H9 (cell line): ENCODE measurements around the gene EIF1B. TPM values are rescaled to one million over a fixed set of nuclear protein-coding genes. Genes with fewer than 3 reads are reported as not detected.

ENCODE experiments used
- DNase-seq: peaks from one replicate; pipeline ENCODE4 v3.0.0-alpha.2; 2017
- H2AFZ ChIP-seq: one replicate; pipeline ENCODE4 v1.6.1; 2013; ENCODE audit warnings: mild to moderate bottlenecking, low read length, control low read depth, moderate library complexity
- H2AK5ac ChIP-seq: 2 replicates; pipeline ENCODE4 v1.6.1; 2013; ENCODE audit warnings: low read length, control low read depth, mixed read lengths; ENCODE audit not compliant: insufficient read length
- H2BK120ac ChIP-seq: one replicate; pipeline ENCODE4 v1.6.1; 2013; ENCODE audit warnings: low read depth, mild to moderate bottlenecking, low read length, control low read depth, inconsistent platforms; ENCODE audit not compliant: poor library complexity, severe bottlenecking
- H2BK12ac ChIP-seq: 2 replicates; pipeline ENCODE4 v1.6.1; 2013; ENCODE audit warnings: low read length, control low read depth, mixed read lengths, low read depth; ENCODE audit not compliant: insufficient read length
- H2BK15ac ChIP-seq: 2 replicates; pipeline ENCODE4 v1.6.1; 2013; ENCODE audit warnings: low read depth, low read length, control low read depth
- H2BK20ac ChIP-seq: one replicate; pipeline ENCODE4 v1.6.1; 2013; ENCODE audit warnings: low read depth, mild to moderate bottlenecking, low read length, control low read depth, inconsistent platforms; ENCODE audit not compliant: poor library complexity, severe bottlenecking
- H2BK5ac ChIP-seq: 2 replicates; pipeline ENCODE4 v1.6.1; 2013; ENCODE audit warnings: low read length, control low read depth, mixed read lengths; ENCODE audit not compliant: insufficient read length
- H3K14ac ChIP-seq: 2 replicates; pipeline ENCODE4 v1.6.1; 2013; ENCODE audit warnings: low read length, control low read depth; ENCODE audit not compliant: insufficient read depth
- H3K18ac ChIP-seq: 2 replicates; pipeline ENCODE4 v1.6.1; 2013; ENCODE audit warnings: low read depth, mild to moderate bottlenecking, mixed read lengths, low read length, control low read depth; ENCODE audit not compliant: insufficient read length
- H3K23ac ChIP-seq: 2 replicates; pipeline ENCODE4 v1.6.1; 2013; ENCODE audit warnings: low read length, control low read depth, mixed read lengths, low read depth; ENCODE audit not compliant: insufficient read length
- H3K23me2 ChIP-seq: 2 replicates; pipeline ENCODE4 v1.6.1; 2013; ENCODE audit warnings: low read depth, mild to moderate bottlenecking, mixed read lengths, low read length, control low read depth; ENCODE audit not compliant: insufficient read length, poor library complexity, severe bottlenecking
- H3K27ac ChIP-seq: 2 replicates; pipeline ENCODE4 v1.5.1; 2013; ENCODE audit warnings: low read length, control low read depth, mixed read lengths, low read depth; ENCODE audit not compliant: insufficient read length
- H3K27me3 ChIP-seq: 2 replicates; pipeline ENCODE4 v1.6.1; 2013; ENCODE audit warnings: low read length, control low read depth, inconsistent platforms; ENCODE audit not compliant: insufficient read depth
- H3K4ac ChIP-seq: 2 replicates; pipeline ENCODE4 v1.6.1; 2013; ENCODE audit warnings: low read depth, mild to moderate bottlenecking, control low read depth, inconsistent platforms, low read length, moderate library complexity
- H3K4me1 ChIP-seq: 2 replicates; pipeline ENCODE4 v1.6.1; 2013; ENCODE audit warnings: low read length, control low read depth, inconsistent platforms; ENCODE audit not compliant: insufficient read depth
- H3K4me2 ChIP-seq: 2 replicates; pipeline ENCODE4 v1.6.1; 2013; ENCODE audit warnings: low read length, control low read depth, mixed read lengths; ENCODE audit not compliant: insufficient read length, insufficient read depth
- H3K56ac ChIP-seq: 2 replicates; pipeline ENCODE4 v1.6.1; 2013; ENCODE audit warnings: low read depth, mild to moderate bottlenecking, mixed read lengths, low read length, control low read depth; ENCODE audit not compliant: insufficient read length
- H3K79me1 ChIP-seq: 2 replicates; pipeline ENCODE4 v1.6.1; 2013; ENCODE audit warnings: low read depth, mild to moderate bottlenecking, moderate library complexity, low read length, control low read depth, inconsistent platforms; ENCODE audit not compliant: insufficient read depth, poor library complexity, severe bottlenecking
- H3K79me2 ChIP-seq: 2 replicates; pipeline ENCODE4 v1.6.1; 2013; ENCODE audit warnings: low read length, control low read depth, inconsistent platforms; ENCODE audit not compliant: insufficient read depth
- H3K9ac ChIP-seq: 2 replicates; pipeline ENCODE4 v1.6.1; 2013; ENCODE audit warnings: low read length, control low read depth, mixed read lengths; ENCODE audit not compliant: insufficient read length; ENCODE audit errors: extremely low read depth
- H3K9me3 ChIP-seq: one replicate; pipeline ENCODE4 v1.6.1; 2013; ENCODE audit warnings: low read depth, low read length, inconsistent platforms; ENCODE audit not compliant: control insufficient read depth
- H3T11ph ChIP-seq: one replicate; pipeline ENCODE4 v1.6.1; 2013; ENCODE audit warnings: mild to moderate bottlenecking, low read length, control low read depth, inconsistent platforms
- H4K20me1 ChIP-seq: one replicate; pipeline ENCODE4 v1.6.1; 2013; ENCODE audit not compliant: control insufficient read depth, insufficient read length, insufficient read depth
- H4K5ac ChIP-seq: 2 replicates; pipeline ENCODE4 v1.6.1; 2013; ENCODE audit warnings: low read depth, mild to moderate bottlenecking, mixed read lengths, low read length, control low read depth; ENCODE audit not compliant: insufficient read length
- H4K8ac ChIP-seq: replicated peaks from 2 replicates; pipeline ENCODE4 v1.6.1; 2013; ENCODE audit warnings: low read length, control low read depth, mixed read lengths, low read depth; ENCODE audit not compliant: insufficient read length
- H4K91ac ChIP-seq: 2 replicates; pipeline ENCODE4 v1.6.1; 2013; ENCODE audit warnings: low read depth, mild to moderate bottlenecking, moderate library complexity, mixed read lengths, low read length, control low read depth; ENCODE audit not compliant: insufficient read length
- H3K27ac Mint-ChIP-seq, 3 experiments: 2 replicates in 2 of 3; 3 replicates in 1 of 3; pipeline ENCODE4 v1.8.0; 2020 to 2021; ENCODE audit warnings: mixed read lengths in 3 of 3, mild to moderate bottlenecking in 1 of 3, moderate library complexity in 1 of 3
- H3K27me3 Mint-ChIP-seq: 2 replicates; pipeline ENCODE4 v1.8.0; 2021; ENCODE audit warnings: low read depth, mild to moderate bottlenecking, moderate library complexity, mixed read lengths
- H3K36me3 Mint-ChIP-seq, 3 experiments: 2 replicates in 2 of 3; 3 replicates in 1 of 3; pipeline ENCODE4 v1.8.0; 2020 to 2021; ENCODE audit warnings: low read depth in 3 of 3, mixed read lengths in 3 of 3; ENCODE audit not compliant: insufficient read depth in 1 of 3
- H3K4me1 Mint-ChIP-seq, 2 experiments: 2 replicates each; pipeline ENCODE4 v1.8.0; 2020; ENCODE audit warnings: mixed read lengths in 2 of 2
- H3K4me3 Mint-ChIP-seq, 2 experiments: 2 replicates in 1 of 2; 3 replicates in 1 of 2; pipeline ENCODE4 v1.8.0; 2020 to 2021; ENCODE audit warnings: mild to moderate bottlenecking in 2 of 2, mixed read lengths in 2 of 2, moderate library complexity in 1 of 2
- H3K9me3 Mint-ChIP-seq, 2 experiments: 2 replicates in 1 of 2; 3 replicates in 1 of 2; pipeline ENCODE4 v1.8.0; 2020; ENCODE audit warnings: mild to moderate bottlenecking in 2 of 2, mixed read lengths in 2 of 2, moderate library complexity in 1 of 2
- WGBS: extraction: QIAGEN DNeasy Blood & Tissue Kit; methylation state at CpG from one replicate; pipeline ENCODE4 v1.1.7; 2013; ENCODE audit warnings: missing lambda C conversion rate, low lambda C conversion rate, mixed read lengths; ENCODE audit not compliant: insufficient read length; ENCODE audit errors: extremely low coverage; 5-methylcytosine and 5-hydroxymethylcytosine counted together
- total RNA-seq: library from RNA; stranded (reverse); gene quantifications from 2 replicates; pipeline ENCODE4 v1.2.1, GENCODE V29; 2021
- TF ChIP-seq, protein P1 (sequence below): fragments of 200-600 bp; sonication (generic); conservative IDR thresholded peaks from 3 replicates; pipeline ENCODE4 v1.8.0; 2021; ENCODE audit warnings: antibody characterized with exemption, mild to moderate bottlenecking

EIF1B gene
- total RNA-seq, 1 experiment from 2014 or later = 133 TPM

DNA sequence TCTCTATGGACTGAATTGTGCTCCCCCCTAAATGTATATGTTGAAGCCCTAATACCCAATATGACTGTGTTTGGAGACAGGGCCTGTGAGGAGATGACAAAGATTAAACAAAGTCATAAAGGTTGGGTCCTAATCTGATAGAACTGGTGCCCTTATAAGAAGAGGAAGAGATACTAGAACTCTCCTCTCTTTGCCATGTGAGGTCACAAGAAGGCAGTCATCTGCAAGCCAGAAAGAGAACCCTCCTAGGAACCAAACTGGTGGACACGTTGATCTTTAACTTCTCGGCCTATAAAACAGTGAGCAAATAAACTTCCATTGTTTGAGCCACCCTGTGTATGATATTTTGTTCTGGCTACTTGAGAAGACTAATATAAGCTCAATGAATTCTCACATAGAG, 45.9 kb downstream of the EIF1B start:
- peaks cover 9 to 14% of the 10 kb centered on the region in 2 experiments; a peak in 4 of 5 replicates for H3K9me3 Mint-ChIP-seq
- no peaks in the 10 kb centered on the region for H3K79me1 ChIP-seq
- H3K27me3 ChIP-seq = no peaks in the 10 kb centered on the region
- no peaks in the 10 kb centered on the region for H3K4me1 ChIP-seq
- no peak overlapping the region for H2AFZ ChIP-seq
- H3K4ac ChIP-seq = no peak overlapping the region
- H3K27me3 Mint-ChIP-seq = peaks cover 2% of the 10 kb centered on the region; the same call in 1 of the 2 replicates
- no peak overlapping the region for H4K8ac ChIP-seq
- no peak overlapping the region for H3K23ac ChIP-seq
- no peak overlapping the region for H2BK20ac ChIP-seq
- H2BK15ac ChIP-seq = no peak overlapping the region
- H3K56ac ChIP-seq = no peak overlapping the region
- no peak overlapping the region for H3K14ac ChIP-seq
- no peak overlapping the region for H3K9ac ChIP-seq
- H3K23me2 ChIP-seq = no peaks in the 10 kb centered on the region
- no peak overlapping the region for H4K5ac ChIP-seq
- no peak overlapping the region for H3K27ac ChIP-seq
- H3K79me2 ChIP-seq = no peaks in the 10 kb centered on the region
- TF ChIP-seq, protein P1, sequence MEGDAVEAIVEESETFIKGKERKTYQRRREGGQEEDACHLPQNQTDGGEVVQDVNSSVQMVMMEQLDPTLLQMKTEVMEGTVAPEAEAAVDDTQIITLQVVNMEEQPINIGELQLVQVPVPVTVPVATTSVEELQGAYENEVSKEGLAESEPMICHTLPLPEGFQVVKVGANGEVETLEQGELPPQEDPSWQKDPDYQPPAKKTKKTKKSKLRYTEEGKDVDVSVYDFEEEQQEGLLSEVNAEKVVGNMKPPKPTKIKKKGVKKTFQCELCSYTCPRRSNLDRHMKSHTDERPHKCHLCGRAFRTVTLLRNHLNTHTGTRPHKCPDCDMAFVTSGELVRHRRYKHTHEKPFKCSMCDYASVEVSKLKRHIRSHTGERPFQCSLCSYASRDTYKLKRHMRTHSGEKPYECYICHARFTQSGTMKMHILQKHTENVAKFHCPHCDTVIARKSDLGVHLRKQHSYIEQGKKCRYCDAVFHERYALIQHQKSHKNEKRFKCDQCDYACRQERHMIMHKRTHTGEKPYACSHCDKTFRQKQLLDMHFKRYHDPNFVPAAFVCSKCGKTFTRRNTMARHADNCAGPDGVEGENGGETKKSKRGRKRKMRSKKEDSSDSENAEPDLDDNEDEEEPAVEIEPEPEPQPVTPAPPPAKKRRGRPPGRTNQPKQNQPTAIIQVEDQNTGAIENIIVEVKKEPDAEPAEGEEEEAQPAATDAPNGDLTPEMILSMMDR = no peak
- H3T11ph ChIP-seq = no peak overlapping the region
- H3K4me1 Mint-ChIP-seq = no peaks in the 10 kb centered on the region
- no peak overlapping the region for H2BK120ac ChIP-seq
- WGBS = no CpG with 5 or more reads among the region's 2 CpGs
- no peak overlapping the region for H3K4me3 Mint-ChIP-seq
- no peak overlapping the region for H4K91ac ChIP-seq
- H3K36me3 Mint-ChIP-seq = no peaks in the 10 kb centered on the region; a peak in 2 of 7 replicates
- H3K4me2 ChIP-seq = no peak overlapping the region
- no peak overlapping the region for H2BK5ac ChIP-seq
- H2BK12ac ChIP-seq = no peak overlapping the region
- no peak for DNase-seq
- H2AK5ac ChIP-seq = no peak overlapping the region
- no peak overlapping the region for H3K18ac ChIP-seq
- H3K27ac Mint-ChIP-seq = no peak overlapping the region
- no peaks in the 10 kb centered on the region for H3K9me3 ChIP-seq
- no peaks in the 10 kb centered on the region for H4K20me1 ChIP-seq
